Occipital lobe (tissue), 2 donors: ENCODE measurements around the gene P3H4. TPM values are rescaled to one million over a fixed set of nuclear protein-coding genes. Genes with fewer than 3 reads are reported as not detected.

Source experiments
- DNase-seq: peaks from one replicate; lab custom pipeline; 2025; lab: John Stamatoyannopoulos, UW
- total RNA-seq: library from RNA; depleted of rRNA; stranded (reverse); fragments of >200 nt; gene quantifications from one replicate; pipeline ENCODE4 v1.2.3, GENCODE V29; 2014

Gene P3H4
- total RNA-seq, 1 donor from 2014 or later = 10.3 TPM

GRCh38 chr17:41821776-41822175, 10.0 kb upstream of the P3H4 start:
- DNase-seq = no peak

- no peak for DNase-seq
Observed at GRCh38 chr17:41818024-41818423, 6.3 kb upstream of the P3H4 start.

GRCh38 chr17:41816637-41817320, 5.0 kb upstream of the P3H4 start:
- no peak for DNase-seq

GRCh38 chr17:41814195-41814594, 2.4 kb upstream of the P3H4 start:
- no peak for DNase-seq

- DNase-seq = no peak
Observed at GRCh38 chr17:41813699-41814124, 2.0 kb upstream of the P3H4 start.

GRCh38 chr17:41813152-41813680, 1.5 kb upstream of the P3H4 start:
- no peak for DNase-seq

- no peak for DNase-seq
Observed at GRCh38 chr17:41812381-41813151, 817 bp upstream of the P3H4 start, which contains the start of gene FKBP10. Gene FKBP10, plus strand, starts transcription at chr17:41813004. Its CDS starts 31 bp downstream, at chr17:41813035.

GRCh38 chr17:41810659-41811548, 845 bp downstream of the P3H4 start:
- no peak for DNase-seq

- no peak for DNase-seq
Observed at GRCh38 chr17:41806685-41807445, 4.9 kb downstream of the P3H4 start.

- no peak for DNase-seq
Observed at GRCh38 chr17:41803049-41804020, 8.4 kb downstream of the P3H4 start.

GRCh38 chr17:41801374-41802271, 10.1 kb downstream of the P3H4 start:
- peak; percentile 45 for DNase-seq

GRCh38 chr17:41800601-41801373, 11.0 kb downstream of the P3H4 start:
- DNase-seq = no peak

GRCh38 chr17:41799366-41799765, 12.4 kb downstream of the P3H4 start:
- DNase-seq = no peak

GRCh38 chr17:41797377-41797776, 14.4 kb downstream of the P3H4 start:
- DNase-seq = no peak

GRCh38 chr17:41796121-41796895, 15.4 kb downstream of the P3H4 start:
- no peak for DNase-seq

GRCh38 chr17:41794540-41794975, 17.2 kb downstream of the P3H4 start:
- no peak for DNase-seq
